GM21528 (cell line): Measurements from ENCODE around the gene TEPSIN.

Experiments used
- ATAC-seq: cut with Tn5 transposase; IDR thresholded peaks from one replicate; pipeline ENCODE4 v1.9.1; 2021; ENCODE audit warnings: mild to moderate bottlenecking, moderate library complexity; ENCODE audit not compliant: unreplicated experiment, low FRiP score

The TEPSIN gene

DNA sequence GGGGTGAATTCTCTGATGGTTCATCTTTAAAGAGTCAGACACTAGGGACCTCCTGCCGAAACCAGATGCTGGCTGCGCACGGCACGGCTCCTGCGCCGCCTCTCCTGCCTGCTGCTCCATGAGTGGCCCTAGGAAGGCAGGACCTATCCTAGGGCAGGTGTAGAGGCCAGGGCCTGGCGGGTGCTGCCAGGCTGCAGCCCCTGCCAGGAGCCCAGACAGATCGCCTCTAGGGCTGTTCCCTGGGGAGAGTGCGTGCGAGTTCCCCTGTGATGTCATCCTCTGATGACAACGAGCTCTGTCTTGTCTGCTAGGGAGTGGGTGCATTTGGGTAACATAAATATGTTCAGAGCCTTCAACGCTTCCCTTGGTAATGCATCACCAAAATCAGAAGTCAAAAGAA, 32.4 kb upstream of the TEPSIN start:
- ATAC-seq: no peak

- no peak for ATAC-seq
These were observed 31.4 kb upstream of the TEPSIN start for GRCh38 chr17:81270279-81270678.

DNA sequence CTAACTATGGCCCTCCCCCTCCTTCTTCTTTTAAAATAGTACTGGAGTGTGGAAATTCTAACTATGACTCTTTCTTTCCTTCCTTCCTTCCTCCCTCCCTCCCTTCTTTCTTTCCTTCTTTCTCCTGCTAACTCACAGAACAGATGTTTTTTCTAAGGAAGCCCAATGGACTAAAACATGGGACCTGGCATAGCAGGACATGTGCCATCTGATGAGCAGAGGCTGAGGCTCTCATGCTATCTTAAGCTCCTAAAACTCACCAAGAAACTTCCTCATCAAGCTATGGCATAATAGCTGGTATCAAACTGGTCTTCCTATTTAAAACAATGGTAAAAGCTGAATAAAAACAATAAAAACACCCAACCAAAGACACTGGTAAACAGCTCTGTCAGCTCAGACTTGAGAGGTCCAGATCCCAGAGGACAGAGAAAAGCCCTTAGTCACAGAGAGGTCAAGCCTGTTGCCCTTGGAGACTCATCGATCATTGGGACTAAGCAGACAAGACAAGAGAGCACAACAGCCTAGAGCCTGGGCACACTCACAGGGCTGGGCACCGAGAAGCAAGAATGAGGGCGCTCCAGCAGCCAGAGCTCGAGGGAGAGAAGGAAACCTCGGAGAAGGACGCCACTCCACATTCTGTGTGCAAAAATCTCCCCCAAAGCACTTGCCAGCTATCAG, 28.7 kb upstream of the TEPSIN start:
- ATAC-seq: no peak

GRCh38 chr17:81265576-81265975, 26.7 kb upstream of the TEPSIN start:
- ATAC-seq: no peak

DNA sequence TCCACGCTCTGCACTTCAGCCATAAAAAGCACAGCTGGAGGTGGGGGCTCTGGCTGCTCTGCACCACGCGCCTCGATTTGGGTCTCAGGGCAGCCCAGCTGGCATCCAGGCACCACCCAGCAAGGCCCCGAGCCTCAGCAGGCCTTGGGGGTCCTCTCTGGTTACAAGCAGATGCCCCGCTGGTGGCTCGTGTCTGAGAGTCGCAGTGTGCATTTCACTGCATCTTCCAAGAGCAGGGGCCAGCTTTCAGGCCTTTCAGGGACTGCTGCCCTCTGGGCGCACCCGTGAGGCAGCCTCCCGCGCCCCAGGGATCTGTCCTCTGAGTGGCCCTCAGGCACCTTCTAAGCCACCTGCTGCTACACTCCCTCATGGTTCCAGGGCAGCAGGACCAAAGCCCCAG, 25.8 kb upstream of the TEPSIN start:
- ATAC-seq: no peak

- no peak for ATAC-seq
These were observed 24.7 kb upstream of the TEPSIN start for GRCh38 chr17:81263371-81264181.

GRCh38 chr17:81261582-81262336, 22.9 kb upstream of the TEPSIN start:
- ATAC-seq: no peak

DNA sequence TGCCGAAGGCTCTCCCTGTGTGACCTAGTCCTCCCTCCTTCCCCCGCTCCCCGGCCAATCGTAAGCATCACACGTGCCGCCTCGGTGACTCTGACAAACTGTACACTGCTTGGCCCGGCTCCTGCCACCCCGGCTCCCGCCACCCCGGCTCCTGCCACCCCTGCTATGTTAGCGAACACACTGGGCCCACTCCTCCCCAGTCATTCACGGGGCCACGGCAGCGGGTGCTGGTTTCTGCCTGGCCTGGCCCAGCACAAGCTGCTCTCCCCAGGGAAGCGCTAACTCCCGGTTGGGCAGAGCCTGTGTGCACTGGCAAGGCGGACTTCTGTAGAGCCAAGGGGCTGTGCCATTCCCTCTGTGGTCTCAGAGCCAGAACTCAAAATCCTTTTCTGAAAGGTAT, 22.2 kb upstream of the TEPSIN start:
- no peak for ATAC-seq

DNA sequence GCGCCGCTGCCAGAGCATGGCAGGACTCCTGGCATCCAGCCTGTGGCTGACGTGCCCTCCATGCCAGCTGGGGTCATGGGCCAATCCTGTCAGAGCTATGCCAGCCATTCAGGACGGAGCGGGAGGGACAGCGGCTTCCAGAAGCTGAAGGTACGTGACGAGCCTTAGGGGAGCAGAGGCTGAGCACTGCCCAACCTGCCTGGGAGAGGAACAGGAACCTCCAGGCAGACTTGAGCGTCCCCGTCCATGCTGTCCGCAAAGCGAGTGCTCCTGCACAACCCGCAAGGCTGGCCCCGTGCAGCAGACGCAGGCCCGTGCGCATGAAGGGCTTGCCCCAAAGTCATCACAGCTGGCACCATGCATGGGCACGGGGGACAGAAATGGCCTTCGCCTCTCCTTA, 21.8 kb upstream of the TEPSIN start:
- ATAC-seq: no peak

DNA sequence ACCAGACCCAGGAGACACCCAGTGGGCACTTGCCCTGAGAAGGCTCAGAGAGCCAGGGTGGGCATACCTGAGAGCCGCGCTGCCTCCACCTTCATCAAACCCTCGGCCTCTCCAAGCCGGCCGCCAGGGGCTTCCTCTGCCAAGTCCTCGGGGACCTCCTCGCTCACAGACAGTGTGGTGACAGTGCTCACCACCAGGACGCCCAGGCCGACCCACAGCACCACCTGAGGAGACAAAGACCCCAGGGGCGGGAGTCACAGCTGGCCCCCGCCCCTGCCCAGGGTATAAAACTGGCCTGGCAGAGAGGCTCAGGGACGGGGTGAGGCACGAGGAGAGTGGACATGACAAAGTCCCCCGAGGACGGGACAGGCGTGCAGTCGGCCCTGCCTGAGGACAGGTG, 21.3 kb upstream of the TEPSIN start:
- no peak for ATAC-seq

DNA sequence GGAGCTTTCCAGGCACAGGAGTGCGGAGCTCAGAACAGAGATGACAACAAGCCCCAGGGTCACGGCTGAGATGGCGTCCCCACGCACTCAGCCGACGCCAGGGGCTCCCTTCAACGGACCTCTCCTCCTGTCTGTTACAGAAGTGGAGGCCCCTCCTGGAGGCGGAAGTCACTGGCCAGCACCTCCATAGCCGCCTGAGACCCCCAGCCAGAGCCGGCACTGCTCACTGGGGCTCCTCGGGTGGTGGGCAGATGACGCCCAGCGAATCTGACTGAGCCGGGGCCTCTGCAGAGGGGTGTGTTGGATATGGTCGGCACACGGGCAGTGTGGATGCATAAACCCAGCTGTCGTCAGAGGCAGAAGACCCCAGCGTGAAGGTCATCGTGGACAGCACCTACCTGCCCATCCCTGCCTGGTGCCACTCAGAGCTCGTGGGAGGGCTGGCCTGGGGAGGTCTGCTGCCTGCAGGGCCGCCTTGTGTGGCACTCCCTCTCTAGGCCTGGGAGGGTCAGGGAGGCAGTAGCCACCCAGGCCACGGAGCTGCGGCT, 20.3 kb upstream of the TEPSIN start:
- ATAC-seq: no peak

- ATAC-seq: no peak
These were observed 19.4 kb upstream of the TEPSIN start for GRCh38 chr17:81258292-81258691.

GRCh38 chr17:81257533-81257932, 18.7 kb upstream of the TEPSIN start:
- ATAC-seq: no peak

- ATAC-seq: no peak
These were observed 17.8 kb upstream of the TEPSIN start for GRCh38 chr17:81256616-81257015.

GRCh38 chr17:81254955-81255717, 16.3 kb upstream of the TEPSIN start:
- ATAC-seq: no peak

DNA sequence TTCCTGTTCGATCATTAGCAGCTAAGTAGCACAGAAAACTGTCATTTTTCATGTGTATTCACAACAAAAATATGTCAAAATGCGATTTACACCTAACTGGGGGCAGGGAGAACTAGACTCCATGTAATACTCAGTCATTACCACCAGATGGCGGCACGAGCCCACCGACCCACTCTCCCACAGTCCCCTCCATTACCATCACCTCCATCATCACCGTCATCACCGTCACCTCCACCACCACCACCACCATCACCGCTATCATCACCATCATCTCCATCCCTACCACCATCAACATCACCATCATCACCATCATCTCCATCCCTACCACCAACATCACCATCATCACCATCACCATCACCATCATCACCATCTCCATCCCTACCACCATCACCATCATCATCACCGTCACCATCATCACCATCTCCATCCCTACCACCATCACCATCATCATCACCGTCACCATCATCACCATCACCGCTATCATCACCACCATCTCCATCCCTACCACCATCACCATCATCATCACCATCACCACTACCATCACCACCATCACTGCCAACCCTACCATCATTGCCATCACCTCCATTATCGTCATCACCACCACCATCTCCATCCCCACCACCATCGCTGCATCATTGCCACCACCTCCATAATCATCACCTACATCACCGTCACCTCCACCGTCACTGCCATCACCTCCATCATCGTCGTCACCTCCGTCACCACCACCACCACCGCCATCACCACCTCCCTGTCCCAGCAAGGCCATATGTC, 14.7 kb upstream of the TEPSIN start:
- ATAC-seq: no peak

DNA sequence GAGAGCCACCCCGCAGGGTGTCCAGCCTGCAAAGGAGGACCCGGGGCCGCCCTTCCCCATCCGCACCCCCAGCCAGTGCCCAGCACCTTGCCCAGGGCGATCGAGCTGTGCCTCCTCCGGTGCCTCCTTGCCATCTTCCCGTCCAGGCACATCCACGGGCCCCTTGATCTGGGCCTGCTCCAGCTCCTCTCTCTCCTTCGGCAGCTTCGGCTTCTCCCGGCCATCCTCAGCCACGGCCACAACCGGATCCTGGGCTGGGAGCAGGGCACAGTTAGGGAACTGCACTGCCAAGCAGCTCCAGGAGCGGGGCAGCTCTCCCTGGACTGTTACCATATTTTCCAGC, 14.1 kb upstream of the TEPSIN start:
- no peak for ATAC-seq

DNA sequence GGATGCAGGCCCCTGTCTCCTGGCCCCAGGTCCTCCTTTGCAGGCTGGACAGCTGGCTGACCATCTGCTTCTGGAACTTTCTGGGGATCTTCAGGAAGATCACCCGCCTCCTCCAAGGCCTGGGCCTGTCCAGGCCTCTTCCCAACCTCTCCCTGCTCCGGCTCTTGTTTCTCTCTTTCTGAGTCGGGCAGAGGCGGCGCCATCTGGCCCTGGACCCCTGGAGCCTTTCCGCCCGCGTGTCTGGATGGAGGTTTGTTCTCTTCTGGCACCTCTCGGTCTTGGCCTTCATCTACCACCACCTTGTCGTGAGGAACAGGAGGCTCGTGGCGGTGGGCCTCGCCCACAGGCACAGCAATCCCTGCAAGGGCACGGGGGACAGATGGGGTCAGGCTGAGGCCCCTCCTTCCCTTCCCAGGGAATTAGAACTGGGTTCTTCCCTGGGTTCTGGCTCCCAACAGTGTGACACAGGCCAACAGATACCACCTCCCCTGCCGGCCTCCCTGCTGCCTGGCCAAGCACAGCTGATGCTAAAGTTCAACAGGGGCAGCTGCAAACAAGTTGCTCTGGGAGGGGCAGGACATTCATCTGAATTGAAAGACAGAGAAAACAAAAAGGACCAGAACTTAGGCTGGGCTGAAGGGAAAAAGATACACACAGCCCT, 13.6 kb upstream of the TEPSIN start:
- ATAC-seq: no peak

DNA sequence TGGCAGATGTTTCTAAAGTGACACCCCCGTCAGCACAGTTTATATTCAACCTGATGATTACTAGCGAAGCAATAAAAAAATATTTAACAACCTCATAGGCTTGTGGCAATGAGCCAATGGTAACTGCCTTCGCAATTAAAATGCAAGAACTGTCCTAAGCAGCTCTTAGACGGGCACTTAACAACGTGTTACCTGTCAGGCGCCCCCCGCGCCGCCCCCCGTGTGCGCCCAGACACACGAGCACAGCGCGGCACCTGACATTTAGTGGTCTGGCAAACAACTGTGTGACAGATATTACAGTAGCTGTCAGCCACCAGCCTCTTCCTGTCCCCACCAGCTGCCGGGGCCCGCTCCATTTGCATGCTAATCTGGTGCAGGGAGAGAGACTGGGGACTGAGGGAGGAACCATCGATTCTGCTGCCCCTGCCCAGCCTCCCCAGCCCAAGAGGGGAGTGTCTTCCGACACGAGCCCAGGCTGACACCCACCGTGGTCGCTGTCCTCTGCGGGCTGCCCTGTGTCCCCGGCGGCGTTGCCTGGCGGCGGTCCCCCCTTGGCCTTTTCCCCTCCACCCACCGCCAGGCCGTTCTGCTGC, 12.9 kb upstream of the TEPSIN start:
- ATAC-seq: no peak
